HUES6 (cell line): ENCODE measurements around the gene STK11IP.
A peak's percentile ranks its signal among the peaks of the same experiment; 100 is the strongest.

ENCODE experiments used
- H3K27ac ChIP-seq: 2 replicates; pipeline ENCODE4 v1.7.0; 2013; ENCODE audit warnings: low read depth, mild to moderate bottlenecking, low read length, inconsistent platforms
- H3K27me3 ChIP-seq: 2 replicates; pipeline ENCODE4 v1.6.1; 2013; ENCODE audit warnings: low read length; ENCODE audit not compliant: control insufficient read depth, insufficient read depth
- H3K36me3 ChIP-seq: 2 replicates; pipeline ENCODE4 v1.6.1; 2013; ENCODE audit warnings: low read length; ENCODE audit not compliant: control insufficient read depth, insufficient read depth
- H3K4me1 ChIP-seq: 2 replicates; pipeline ENCODE4 v1.6.1; 2013; ENCODE audit warnings: low read length; ENCODE audit not compliant: control insufficient read depth, insufficient read depth
- H3K4me3 ChIP-seq: 2 replicates; pipeline ENCODE4 v1.5.1; 2013; ENCODE audit warnings: low read depth, low read length
- H3K9ac ChIP-seq: one replicate; pipeline ENCODE4 v1.6.1; 2013; ENCODE audit warnings: mild to moderate bottlenecking, low read length
- H3K9me3 ChIP-seq: 2 replicates; pipeline ENCODE4 v1.6.1; 2013; ENCODE audit warnings: low read depth, low read length; ENCODE audit not compliant: control insufficient read depth, insufficient read depth

STK11IP gene

DNA sequence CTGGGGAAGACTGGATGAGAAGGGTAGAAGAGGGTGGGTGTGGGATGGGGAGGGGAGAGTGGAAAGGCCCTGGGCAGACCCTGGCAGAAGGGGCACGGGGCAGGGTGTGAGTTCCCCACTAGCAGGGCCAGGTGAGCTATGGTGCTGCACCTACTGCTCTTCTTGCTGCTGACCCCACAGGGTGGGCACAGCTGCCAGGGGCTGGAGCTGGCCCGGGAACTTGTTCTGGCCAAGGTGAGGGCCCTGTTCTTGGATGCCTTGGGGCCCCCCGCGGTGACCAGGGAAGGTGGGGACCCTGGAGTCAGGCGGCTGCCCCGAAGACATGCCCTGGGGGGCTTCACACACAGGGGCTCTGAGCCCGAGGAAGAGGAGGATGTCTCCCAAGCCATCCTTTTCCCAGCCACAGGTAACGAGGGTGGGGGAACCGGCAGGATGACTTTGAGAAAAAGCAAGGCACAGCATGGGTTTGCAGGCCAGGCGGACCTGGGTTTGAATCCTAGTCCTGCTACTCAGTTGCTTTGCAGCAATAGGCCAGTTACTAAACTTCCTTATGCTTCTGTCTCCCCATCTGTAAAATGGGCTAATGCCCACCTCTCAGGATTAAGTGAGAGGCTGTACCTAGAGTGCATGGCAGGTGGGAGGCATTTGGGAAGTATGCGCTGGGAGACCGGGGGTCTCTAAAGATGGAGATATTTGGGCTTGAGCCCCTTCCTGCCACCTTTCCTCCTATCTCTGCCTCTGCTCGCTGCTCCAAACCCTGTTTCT, 25.2 kb upstream of the STK11IP start, which contains the start of gene INHA:
Gene INHA, plus strand, starts transcription at position 74 of the 765 bp plus-strand sequence. Its CDS starts 65 bp downstream, at position 139.
- Histone ChIP-seq H3K27me3 (peaks cover 16% of the 10 kb centered on the region; the same call in 1 of the 2 replicates), H3K9me3 (peaks cover 2% of the 10 kb centered on the region; the same call in 1 of the 2 replicates), H3K9ac (peak within 1 kb of the TSS; percentile 74), H3K27ac (peak within 1 kb of the TSS; percentile 89; the same call in 1 of the 2 replicates), H3K4me3 (peak within 1 kb of the TSS; percentile 77), H3K4me1 (peaks cover 49% of the 10 kb centered on the region), H3K36me3 (peaks cover 19% of the 10 kb centered on the region; the same call in 1 of the 2 replicates)

GRCh38 chr2:219573166-219573565, 24.5 kb upstream of the STK11IP start:
- Histone ChIP-seq H3K27ac (no peak overlapping the region), H3K4me3 (no peak overlapping the region), H3K9me3 (no peaks in the 10 kb centered on the region), H3K9ac (no peak overlapping the region), H3K27me3 (peaks cover 16% of the 10 kb centered on the region; the same call in 1 of the 2 replicates), H3K4me1 (peaks cover 56% of the 10 kb centered on the region), H3K36me3 (peaks cover 12% of the 10 kb centered on the region; the same call in 1 of the 2 replicates)

DNA sequence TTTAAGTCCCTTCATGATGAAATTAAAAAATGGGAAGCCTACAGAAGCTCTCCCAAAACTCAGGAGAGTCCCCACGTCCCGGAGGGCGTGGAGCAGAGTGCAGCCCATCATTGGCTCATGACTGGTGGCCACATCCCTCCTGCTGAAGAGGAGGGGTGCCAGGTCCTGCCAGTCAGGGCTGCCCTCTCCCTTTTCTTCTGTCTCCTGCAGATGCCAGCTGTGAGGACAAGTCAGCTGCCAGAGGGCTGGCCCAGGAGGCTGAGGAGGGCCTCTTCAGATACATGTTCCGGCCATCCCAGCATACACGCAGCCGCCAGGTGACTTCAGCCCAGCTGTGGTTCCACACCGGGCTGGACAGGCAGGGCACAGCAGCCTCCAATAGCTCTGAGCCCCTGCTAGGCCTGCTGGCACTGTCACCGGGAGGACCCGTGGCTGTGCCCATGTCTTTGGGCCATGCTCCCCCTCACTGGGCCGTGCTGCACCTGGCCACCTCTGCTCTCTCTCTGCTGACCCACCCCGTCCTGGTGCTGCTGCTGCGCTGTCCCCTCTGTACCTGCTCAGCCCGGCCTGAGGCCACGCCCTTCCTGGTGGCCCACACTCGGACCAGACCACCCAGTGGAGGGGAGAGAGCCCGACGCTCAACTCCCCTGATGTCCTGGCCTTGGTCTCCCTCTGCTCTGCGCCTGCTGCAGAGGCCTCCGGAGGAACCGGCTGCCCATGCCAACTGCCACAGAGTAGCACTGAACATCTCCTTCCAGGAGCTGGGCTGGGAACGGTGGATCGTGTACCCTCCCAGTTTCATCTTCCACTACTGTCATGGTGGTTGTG, 23.0 kb upstream of the STK11IP start:
- Histone ChIP-seq H3K9ac (no peak overlapping the region), H3K4me3 (no peak overlapping the region), H3K27ac (no peak overlapping the region), H3K36me3 (peaks cover 2% of the 10 kb centered on the region; the same call in 1 of the 2 replicates), H3K27me3 (peaks cover 13% of the 10 kb centered on the region; the same call in 1 of the 2 replicates), H3K9me3 (no peaks in the 10 kb centered on the region), H3K4me1 (peaks cover 58% of the 10 kb centered on the region)

- H3K9me3 ChIP-seq: no peaks in the 10 kb centered on the region
- H3K27ac ChIP-seq: no peak overlapping the region
- H3K27me3 ChIP-seq: 0 out of 2 replicates have a peak, but pooled peaks cover 6% of the 10 kb centered on the region
- no peaks in the 10 kb centered on the region for H3K36me3 ChIP-seq
- H3K4me1 ChIP-seq: peaks cover 52% of the 10 kb centered on the region
- H3K4me3 ChIP-seq: no peak overlapping the region
- no peak overlapping the region for H3K9ac ChIP-seq
Observed at GRCh38 chr2:219575566-219576504, 21.8 kb upstream of the STK11IP start.

GRCh38 chr2:219576505-219577388, 20.9 kb upstream of the STK11IP start:
- no peaks in the 10 kb centered on the region for H3K9me3 ChIP-seq
- H3K36me3 ChIP-seq: no peaks in the 10 kb centered on the region
- peaks cover 49% of the 10 kb centered on the region for H3K4me1 ChIP-seq
- no peak overlapping the region for H3K27ac ChIP-seq
- H3K27me3 ChIP-seq: 0 out of 2 replicates have a peak, but pooled peaks cover 6% of the 10 kb centered on the region
- H3K9ac ChIP-seq: no peak overlapping the region
- H3K4me3 ChIP-seq: peak overlapping the region; percentile 40

DNA sequence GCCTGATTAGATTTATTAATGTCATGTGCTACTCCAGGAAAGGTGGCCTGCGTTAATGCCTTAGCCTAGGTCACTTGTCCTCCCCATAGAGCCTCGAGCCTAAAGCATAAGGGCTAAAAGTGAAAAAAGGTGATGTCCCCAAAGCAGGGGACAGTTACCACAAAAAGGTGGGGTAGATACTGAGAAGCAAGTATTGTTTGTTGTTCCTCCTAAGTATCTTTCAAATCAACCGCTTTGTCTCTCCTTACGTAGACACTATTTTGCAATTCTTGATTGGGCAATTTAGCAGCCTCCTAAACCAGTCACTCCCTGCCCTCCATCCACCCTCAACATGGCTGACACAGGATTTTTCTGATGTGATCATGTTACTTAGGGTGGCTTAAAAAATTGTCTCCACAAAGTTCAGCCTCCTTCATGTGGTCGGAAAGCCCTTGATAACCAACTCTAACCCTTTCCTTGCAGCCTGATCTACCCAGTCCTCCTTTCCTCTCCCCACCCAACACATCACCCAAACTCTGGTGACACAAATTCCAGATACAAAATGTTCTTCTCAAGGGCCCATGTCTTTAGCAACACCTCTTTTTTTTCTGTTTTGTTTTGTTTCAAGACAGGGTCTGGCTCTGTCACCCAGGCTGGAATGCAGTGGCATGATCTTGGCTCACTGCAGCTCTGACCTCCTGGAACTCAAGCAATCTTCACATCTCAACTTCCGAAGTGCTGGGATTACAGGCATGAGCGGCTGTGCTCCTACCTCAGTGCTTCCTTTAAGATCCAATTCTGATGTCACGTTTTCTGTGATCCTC, 18.6 kb upstream of the STK11IP start:
- H3K4me3 ChIP-seq: no peak overlapping the region
- H3K4me1 ChIP-seq: peaks cover 37% of the 10 kb centered on the region
- H3K27me3 ChIP-seq: 0 out of 2 replicates have a peak, but pooled peaks cover 6% of the 10 kb centered on the region
- no peaks in the 10 kb centered on the region for H3K9me3 ChIP-seq
- no peak overlapping the region for H3K9ac ChIP-seq
- H3K27ac ChIP-seq: no peak overlapping the region
- no peaks in the 10 kb centered on the region for H3K36me3 ChIP-seq

DNA sequence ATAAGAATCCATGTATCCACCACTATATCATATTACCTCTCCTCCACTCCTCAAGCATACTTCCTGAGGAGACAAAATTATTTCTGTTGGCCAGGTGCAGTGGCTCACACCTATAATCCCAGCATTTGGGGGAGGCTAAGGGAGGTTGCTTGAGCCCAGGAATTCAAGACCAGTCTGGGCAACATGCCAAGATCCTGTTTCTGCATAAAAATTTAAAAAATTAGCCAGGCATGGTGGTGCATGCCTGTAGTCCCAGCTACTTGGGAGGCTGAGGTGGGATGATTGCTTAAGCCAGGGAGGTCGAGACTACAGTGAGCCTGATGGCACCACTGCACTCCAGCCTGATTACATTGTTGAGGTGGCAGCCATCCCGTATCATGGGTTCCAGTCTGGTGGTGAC, 16.3 kb upstream of the STK11IP start:
- H3K27ac ChIP-seq: no peak overlapping the region
- H3K9ac ChIP-seq: no peak overlapping the region
- peaks cover 8% of the 10 kb centered on the region; the same call in 1 of the 2 replicates for H3K27me3 ChIP-seq
- H3K4me3 ChIP-seq: no peak overlapping the region
- no peaks in the 10 kb centered on the region for H3K9me3 ChIP-seq
- peaks cover 27% of the 10 kb centered on the region for H3K4me1 ChIP-seq
- no peaks in the 10 kb centered on the region for H3K36me3 ChIP-seq

GRCh38 chr2:219591091-219591490, 6.6 kb upstream of the STK11IP start:
- Histone ChIP-seq H3K9ac (no peak overlapping the region), H3K36me3 (no peaks in the 10 kb centered on the region), H3K4me1 (peaks cover 8% of the 10 kb centered on the region), H3K27ac (no peak overlapping the region), H3K27me3 (peaks cover 7% of the 10 kb centered on the region), H3K9me3 (no peaks in the 10 kb centered on the region), H3K4me3 (no peak overlapping the region)

- Histone ChIP-seq H3K4me3 (no peak overlapping the region), H3K27ac (no peak overlapping the region), H3K27me3 (no peaks in the 10 kb centered on the region), H3K4me1 (peaks cover 17% of the 10 kb centered on the region), H3K9me3 (no peaks in the 10 kb centered on the region), H3K9ac (no peak overlapping the region), H3K36me3 (no peaks in the 10 kb centered on the region)
Observed at GRCh38 chr2:219592736-219593135, 4.9 kb upstream of the STK11IP start.
